K562 (cell line): ENCODE data around the gene WDHD1. TPM values are rescaled to one million over a fixed set of nuclear protein-coding genes. Genes with fewer than 3 reads are reported as not detected.

Experiments
- ATF3 ChIP-seq, 2 experiments: fragments of 450-650 bp in 1 of 2; sonication (generic) in 1 of 2; formaldehyde crosslinking in 1 of 2; IDR thresholded peaks in 1 of 2; conservative IDR thresholded peaks in 1 of 2; 2 replicates each; pipeline versions ENCODE4 v1.6.1 to v1.8.1; 2016 to 2023; ENCODE audit warnings: mild to moderate bottlenecking in 2 of 2, moderate library complexity in 2 of 2, inconsistent platforms in 1 of 2, missing genetic modification reagents in 1 of 2
- CSDE1 ChIP-seq, 2 experiments: fragments of 450-650 bp; IDR thresholded peaks; 2 replicates each; pipeline ENCODE4 v1.6.1; 2016; ENCODE audit warnings: mild to moderate bottlenecking in 1 of 2
- EP300 ChIP-seq: IDR thresholded peaks from 2 replicates; pipeline ENCODE4 v1.6.1; 2012; ENCODE audit warnings: low read length, improper control_type of control experiment
- FOXJ2 ChIP-seq: fragments of 200-800 bp; sonication (Bioruptor generic); IDR thresholded peaks from 2 replicates; pipeline ENCODE4 v1.6.1; 2016; ENCODE audit warnings: missing genetic modification characterization, missing compliant biosample characterization
- HCFC1 ChIP-seq: IDR thresholded peaks from 2 replicates; pipeline ENCODE4 v1.6.1; 2012; ENCODE audit warnings: low read depth, low read length, improper control_type of control experiment
- HMGXB4 ChIP-seq: sonication (generic); formaldehyde crosslinking; IDR thresholded peaks from 2 replicates; pipeline ENCODE4 v1.8.1; 2023; ENCODE audit warnings: mild to moderate bottlenecking, missing genetic modification reagents
- IRF1 ChIP-seq: sonication (generic); formaldehyde crosslinking; IDR thresholded peaks from 2 replicates; pipeline ENCODE4 v1.8.0; 2022; ENCODE audit warnings: missing genetic modification reagents, mild to moderate bottlenecking, borderline replicate concordance
- MAFG ChIP-seq: fragments of 450-650 bp; conservative IDR thresholded peaks from 2 replicates; pipeline ENCODE4 v1.6.1; 2016; ENCODE audit warnings: missing genetic modification characterization, missing compliant biosample characterization
- MEF2A ChIP-seq: IDR thresholded peaks from 2 replicates; pipeline ENCODE4 v1.6.1; 2011; ENCODE audit warnings: low read depth, mild to moderate bottlenecking, low read length, moderate library complexity; ENCODE audit not compliant: control insufficient read depth
- NFATC3 ChIP-seq: fragments of 450-650 bp; IDR thresholded peaks from 2 replicates; pipeline ENCODE4 v1.6.1; 2017; ENCODE audit warnings: mild to moderate bottlenecking
- PHB2 ChIP-seq: fragments of 450-650 bp; IDR thresholded peaks from 2 replicates; pipeline ENCODE4 v1.6.1; 2017; ENCODE audit warnings: low read depth
- POLR2B ChIP-seq: fragments of 450-650 bp; IDR thresholded peaks from 2 replicates; pipeline ENCODE4 v1.6.1; 2018; ENCODE audit warnings: low read depth; ENCODE audit not compliant: partially characterized antibody
- SMARCA4 ChIP-seq: fragments of 450-650 bp; IDR thresholded peaks from 2 replicates; pipeline ENCODE4 v1.6.1; 2016
- TFAP4 ChIP-seq: sonication (generic); formaldehyde crosslinking; IDR thresholded peaks from 2 replicates; pipeline ENCODE4 v1.8.0; 2022; ENCODE audit warnings: missing genetic modification reagents, mild to moderate bottlenecking, moderate library complexity, borderline replicate concordance
- USF2 ChIP-seq: sonication (generic); formaldehyde crosslinking; IDR thresholded peaks from 2 replicates; pipeline ENCODE4 v1.5.0; 2020; ENCODE audit warnings: missing genetic modification reagents
- ZNF316 ChIP-seq: fragments of 450-650 bp; IDR thresholded peaks from 2 replicates; pipeline ENCODE4 v1.6.1; 2016
- ZNF449 ChIP-seq: fragments of 250-450 bp; sonication (Bioruptor Pico); IDR thresholded peaks from 2 replicates; pipeline ENCODE4 v1.8.0; 2022; ENCODE audit warnings: moderate library complexity, mild to moderate bottlenecking, inconsistent platforms
- ZNF655 ChIP-seq: fragments of 250-450 bp; sonication (Bioruptor Pico); IDR thresholded peaks from 2 replicates; pipeline ENCODE4 v1.5.0; 2021
- ZNF699 ChIP-seq: fragments of 250-450 bp; sonication (Bioruptor Pico); IDR thresholded peaks from 2 replicates; pipeline ENCODE4 v1.8.0; 2021; ENCODE audit warnings: mild to moderate bottlenecking, moderate library complexity; ENCODE audit not compliant: insufficient replicate concordance
- polyA plus RNA-seq, 8 experiments: library from polyadenylated mRNA; depleted of rRNA in 4 of 8; stranded (reverse) in 5 of 8; unstranded in 3 of 8; fragments of >200 nt; fragmentation: Nextera tagmentation in 2 of 8; fragmentation: Illumina TruSeq in 1 of 8; extraction: Ambion mirVana in 2 of 8; extraction: Trizol in 1 of 8; gene quantifications; 2 replicates each; pipeline versions ENCODE4 v1.2.1 to v1.2.3, GENCODE V29; 2011 to 2014; ENCODE audit warnings: inconsistent platforms in 1 of 8, missing spikeins in 1 of 8
- total RNA-seq, 7 experiments: library from RNA; depleted of rRNA in 6 of 7; stranded (reverse); fragments of >200 nt in 6 of 7; fragmentation: Illumina TruSeq in 2 of 7; extraction: Trizol in 2 of 7; gene quantifications; 2 replicates each; pipeline versions ENCODE4 v1.2.1 to v1.2.3, GENCODE V29; 2011 to 2021; ENCODE audit warnings: low replicate concordance in 1 of 7

The WDHD1 gene
- total and polyA plus RNA-seq, 9 of the 15 experiments (the other 6 are each of a cell fraction or from before 2014, with no cell fraction given): 11.7 to 39.1 (median 30.0) TPM

GRCh38 chr14:55051423-55052268 lies 24.7 kb upstream of the WDHD1 start, which contains the start of gene MAPK1IP1L (continued):
- TF ChIP-seq HCFC1 (peak; percentile 50; the same call in 1 of the 2 replicates), HMGXB4 (CRISPR knock-in tag) (peak; percentile 41), ZNF316 (peak; percentile 54), ZNF449 (CRISPR knock-in tag) (no peak), CSDE1 (IDR thresholded peaks at IDR 0.05) (no peak), ATF3 (IDR thresholded peaks at IDR 0.05) (no peak), ATF3 (CRISPR knock-in tag; conservative IDR thresholded peaks at IDR 0.05) (no peak), ZNF655 (CRISPR knock-in tag) (no peak), USF2 (CRISPR knock-in tag) (no peak), IRF1 (CRISPR knock-in tag) (no peak), PHB2 (no peak), SMARCA4 (no peak), POLR2B (peak; percentile 96), ZNF699 (no peak), EP300 (peak; percentile 17; the same call in 1 of the 2 replicates), FOXJ2 (tag) (0 out of 2 replicates have a peak, but pooled peaks have one; percentile 64), TFAP4 (CRISPR knock-in tag) (peak; percentile 94), NFATC3 (no peak), MAFG (tag) (no peak), MEF2A (no peak)
